ENCODE results near the gene LTB. TPM values are rescaled to one million over a fixed set of nuclear protein-coding genes. Genes with fewer than 3 reads are reported as not detected.

Gene LTB
- polyA plus RNA-seq (2013, experiment 1 of 2) = 0.18 TPM
- polyA plus RNA-seq (2013, experiment 2 of 2) = not detected

GRCh38 chr6:31582230-31582643 is at the start of gene LTB:
LTB (minus strand) TSS chr6:31582424; CDS start chr6:31582417, 7 bp downstream.
- peaks cover 5% of the 10 kb centered on the region for H3K4me1 ChIP-seq (ENCODE audit: control insufficient read depth, low read depth, low read length)
- no peak within 1 kb of the TSS for H2BK15ac ChIP-seq (replicated peaks; ENCODE audit: low read depth)
- no CpG with 5 or more reads among the region's 3 CpGs for WGBS (ENCODE audit: extremely low coverage, insufficient coverage, low lambda C conversion rate)
- no peaks in the 10 kb centered on the region for H3K79me2 ChIP-seq (ENCODE audit: control insufficient read depth, insufficient read depth, low read length)
- no peak for DNase-seq
- H3K23ac ChIP-seq (ENCODE audit: low read length) = peak within 1 kb of the TSS; percentile 48
- H4K8ac ChIP-seq (ENCODE audit: low read depth, low read length) = no peak within 1 kb of the TSS
- H4K5ac ChIP-seq (ENCODE audit: low read length) = no peak within 1 kb of the TSS
- H3K4me2 ChIP-seq (ENCODE audit: low read length) = peak within 1 kb of the TSS; percentile 94
- peak within 1 kb of the TSS; percentile 62 for H2BK5ac ChIP-seq (ENCODE audit: low read length)
- no peaks in the 10 kb centered on the region for H3K36me3 ChIP-seq (ENCODE audit: control insufficient read depth, insufficient read depth, low read length)
- no peak within 1 kb of the TSS for H2AK5ac ChIP-seq (ENCODE audit: low read length)
- no peak within 1 kb of the TSS for H3K27ac ChIP-seq (ENCODE audit: low read depth, low read length)
- peak within 1 kb of the TSS; percentile 93 for H3K9ac ChIP-seq (ENCODE audit: low read length)
- no peaks in the 10 kb centered on the region for H3K27me3 ChIP-seq (ENCODE audit: insufficient read depth, low read length, poor library complexity)
- H3K4ac ChIP-seq (ENCODE audit: low read depth, low read length) = peak within 1 kb of the TSS; percentile 46
- no peaks in the 10 kb centered on the region for H3K79me1 ChIP-seq (ENCODE audit: low read length)
- H3K4me3 ChIP-seq (ENCODE audit: low read length) = peak within 1 kb of the TSS; percentile 89
- peak within 1 kb of the TSS; percentile 91 for H3K18ac ChIP-seq (ENCODE audit: low read length)
- H3K56ac ChIP-seq (ENCODE audit: low read length) = peak within 1 kb of the TSS; percentile 93
- H2BK120ac ChIP-seq (ENCODE audit: low read depth, low read length) = no peak within 1 kb of the TSS

- Histone ChIP-seq H3K56ac (ENCODE audit: low read length) (no peak overlapping the region), H3K4me2 (ENCODE audit: low read length) (no peak overlapping the region), H3K18ac (ENCODE audit: low read length) (no peak overlapping the region), H3K4me1 (ENCODE audit: control insufficient read depth, low read depth, low read length) (no peaks in the 10 kb centered on the region), H4K8ac (ENCODE audit: low read depth, low read length) (no peak overlapping the region), H2BK120ac (ENCODE audit: low read depth, low read length) (no peak overlapping the region), H3K9ac (ENCODE audit: low read length) (no peak overlapping the region), H3K27ac (ENCODE audit: low read depth, low read length) (no peak overlapping the region), H3K79me2 (ENCODE audit: control insufficient read depth, insufficient read depth, low read length) (peaks cover 4% of the 10 kb centered on the region), H4K5ac (ENCODE audit: low read length) (no peak overlapping the region), H3K79me1 (ENCODE audit: low read length) (peaks cover 9% of the 10 kb centered on the region), H3K4me3 (ENCODE audit: low read length) (no peak overlapping the region), H3K23ac (ENCODE audit: low read length) (no peak overlapping the region), H2AK5ac (ENCODE audit: low read length) (no peak overlapping the region), H3K27me3 (ENCODE audit: insufficient read depth, low read length, poor library complexity) (no peaks in the 10 kb centered on the region), H2BK5ac (ENCODE audit: low read length) (no peak overlapping the region), H3K4ac (ENCODE audit: low read depth, low read length) (no peak overlapping the region), H2BK15ac (replicated peaks; ENCODE audit: low read depth) (no peak overlapping the region), H3K36me3 (ENCODE audit: control insufficient read depth, insufficient read depth, low read length) (peaks cover 62% of the 10 kb centered on the region)
- DNase-seq = no peak
- WGBS (ENCODE audit: extremely low coverage, insufficient coverage, low lambda C conversion rate) = no CpG with 5 or more reads among the region's 32 CpGs
Measured at GRCh38 chr6:31631681-31632278, 49.6 kb upstream of the LTB start.

- Histone ChIP-seq H3K23ac (ENCODE audit: low read length) (no peak overlapping the region), H2BK15ac (replicated peaks; ENCODE audit: low read depth) (no peak overlapping the region), H4K8ac (ENCODE audit: low read depth, low read length) (no peak overlapping the region), H3K36me3 (ENCODE audit: control insufficient read depth, insufficient read depth, low read length) (peaks cover 59% of the 10 kb centered on the region), H3K79me1 (ENCODE audit: low read length) (peaks cover 12% of the 10 kb centered on the region), H2AK5ac (ENCODE audit: low read length) (no peak overlapping the region), H2BK120ac (ENCODE audit: low read depth, low read length) (no peak overlapping the region), H3K79me2 (ENCODE audit: control insufficient read depth, insufficient read depth, low read length) (peaks cover 6% of the 10 kb centered on the region), H3K27me3 (ENCODE audit: insufficient read depth, low read length, poor library complexity) (no peaks in the 10 kb centered on the region), H4K5ac (ENCODE audit: low read length) (no peak overlapping the region), H3K56ac (ENCODE audit: low read length) (no peak overlapping the region), H3K18ac (ENCODE audit: low read length) (no peak overlapping the region), H3K4me3 (ENCODE audit: low read length) (no peak overlapping the region), H3K27ac (ENCODE audit: low read depth, low read length) (no peak overlapping the region), H3K4ac (ENCODE audit: low read depth, low read length) (no peak overlapping the region), H3K4me2 (ENCODE audit: low read length) (no peak overlapping the region), H3K9ac (ENCODE audit: low read length) (no peak overlapping the region), H3K4me1 (ENCODE audit: control insufficient read depth, low read depth, low read length) (no peaks in the 10 kb centered on the region), H2BK5ac (ENCODE audit: low read length) (no peak overlapping the region)
- no CpG with 5 or more reads among the region's 16 CpGs for WGBS (ENCODE audit: extremely low coverage, insufficient coverage, low lambda C conversion rate)
- no peak for DNase-seq
Measured at GRCh38 chr6:31631209-31631608, 49.0 kb upstream of the LTB start.

- H4K5ac ChIP-seq (ENCODE audit: low read length) = no peak overlapping the region
- H3K27ac ChIP-seq (ENCODE audit: low read depth, low read length) = no peak overlapping the region
- no CpG with 5 or more reads among the region's 25 CpGs for WGBS (ENCODE audit: extremely low coverage, insufficient coverage, low lambda C conversion rate)
- H3K4me2 ChIP-seq (ENCODE audit: low read length) = no peak overlapping the region
- no peak overlapping the region for H2BK120ac ChIP-seq (ENCODE audit: low read depth, low read length)
- H3K9ac ChIP-seq (ENCODE audit: low read length) = no peak overlapping the region
- H2AK5ac ChIP-seq (ENCODE audit: low read length) = no peak overlapping the region
- no peaks in the 10 kb centered on the region for H3K4me1 ChIP-seq (ENCODE audit: control insufficient read depth, low read depth, low read length)
- H3K18ac ChIP-seq (ENCODE audit: low read length) = no peak overlapping the region
- peaks cover 58% of the 10 kb centered on the region for H3K36me3 ChIP-seq (ENCODE audit: control insufficient read depth, insufficient read depth, low read length)
- no peak overlapping the region for H3K4ac ChIP-seq (ENCODE audit: low read depth, low read length)
- no peak overlapping the region for H3K56ac ChIP-seq (ENCODE audit: low read length)
- H4K8ac ChIP-seq (ENCODE audit: low read depth, low read length) = no peak overlapping the region
- H2BK15ac ChIP-seq (replicated peaks; ENCODE audit: low read depth) = no peak overlapping the region
- no peak for DNase-seq
- peaks cover 12% of the 10 kb centered on the region for H3K79me1 ChIP-seq (ENCODE audit: low read length)
- H2BK5ac ChIP-seq (ENCODE audit: low read length) = no peak overlapping the region
- no peak overlapping the region for H3K23ac ChIP-seq (ENCODE audit: low read length)
- H3K4me3 ChIP-seq (ENCODE audit: low read length) = no peak overlapping the region
- H3K27me3 ChIP-seq (ENCODE audit: insufficient read depth, low read length, poor library complexity) = no peaks in the 10 kb centered on the region
- H3K79me2 ChIP-seq (ENCODE audit: control insufficient read depth, insufficient read depth, low read length) = peaks cover 6% of the 10 kb centered on the region
Measured at GRCh38 chr6:31630177-31630934, 48.1 kb upstream of the LTB start.

GRCh38 chr6:31629014-31629413 is 46.8 kb upstream of the LTB start:
- peaks cover 13% of the 10 kb centered on the region for H3K79me2 ChIP-seq (ENCODE audit: control insufficient read depth, insufficient read depth, low read length)
- H2BK5ac ChIP-seq (ENCODE audit: low read length) = no peak overlapping the region
- no peak overlapping the region for H3K4ac ChIP-seq (ENCODE audit: low read depth, low read length)
- H4K8ac ChIP-seq (ENCODE audit: low read depth, low read length) = no peak overlapping the region
- H3K56ac ChIP-seq (ENCODE audit: low read length) = no peak overlapping the region
- no peak overlapping the region for H2BK120ac ChIP-seq (ENCODE audit: low read depth, low read length)
- no peak overlapping the region for H2BK15ac ChIP-seq (replicated peaks; ENCODE audit: low read depth)
- WGBS (ENCODE audit: extremely low coverage, insufficient coverage, low lambda C conversion rate) = no CpG with 5 or more reads among the region's 7 CpGs
- no peak overlapping the region for H4K5ac ChIP-seq (ENCODE audit: low read length)
- no peak overlapping the region for H3K4me3 ChIP-seq (ENCODE audit: low read length)
- H3K4me2 ChIP-seq (ENCODE audit: low read length) = no peak overlapping the region
- H3K36me3 ChIP-seq (ENCODE audit: control insufficient read depth, insufficient read depth, low read length) = peaks cover 56% of the 10 kb centered on the region
- no peak overlapping the region for H3K18ac ChIP-seq (ENCODE audit: low read length)
- no peak overlapping the region for H3K23ac ChIP-seq (ENCODE audit: low read length)
- no peak overlapping the region for H3K27ac ChIP-seq (ENCODE audit: low read depth, low read length)
- H3K9ac ChIP-seq (ENCODE audit: low read length) = no peak overlapping the region
- H3K79me1 ChIP-seq (ENCODE audit: low read length) = peaks cover 18% of the 10 kb centered on the region
- no peaks in the 10 kb centered on the region for H3K4me1 ChIP-seq (ENCODE audit: control insufficient read depth, low read depth, low read length)
- H3K27me3 ChIP-seq (ENCODE audit: insufficient read depth, low read length, poor library complexity) = no peaks in the 10 kb centered on the region
- no peak overlapping the region for H2AK5ac ChIP-seq (ENCODE audit: low read length)
- DNase-seq = no peak

All from mesendoderm (in vitro differentiated cells).